ENCODE results near the gene ZNF407.

The ZNF407 gene

GRCh38 chr18:74901362-74902146 is 303.9 kb downstream of the ZNF407 start:
- no peak for TF ChIP-seq CTCF (conservative IDR thresholded peaks at IDR 0.05; ENCODE audit: control insufficient read depth, insufficient read depth, low read depth, low read length)
- no peak overlapping the region for H3K4me3 ChIP-seq (ENCODE audit: control insufficient read depth, low read depth, low read length)
- DNase-seq (ENCODE audit: low read depth) = no peak

GRCh38 chr18:74902147-74902455 is 304.4 kb downstream of the ZNF407 start:
- no peak for TF ChIP-seq CTCF (conservative IDR thresholded peaks at IDR 0.05; ENCODE audit: control insufficient read depth, insufficient read depth, low read depth, low read length)
- no peak for DNase-seq (ENCODE audit: low read depth)
- no peak overlapping the region for H3K4me3 ChIP-seq (ENCODE audit: control insufficient read depth, low read depth, low read length)

- no peak for TF ChIP-seq CTCF (conservative IDR thresholded peaks at IDR 0.05; ENCODE audit: control insufficient read depth, insufficient read depth, low read depth, low read length)
- no peak overlapping the region for H3K4me3 ChIP-seq (ENCODE audit: control insufficient read depth, low read depth, low read length)
- peak; percentile 35 for DNase-seq (ENCODE audit: low read depth)
Measured at GRCh38 chr18:74905247-74905646, 307.6 kb downstream of the ZNF407 start.

GRCh38 chr18:74906184-74906583 is 308.5 kb downstream of the ZNF407 start:
- no peak overlapping the region for H3K4me3 ChIP-seq (ENCODE audit: control insufficient read depth, low read depth, low read length)
- TF ChIP-seq CTCF (conservative IDR thresholded peaks at IDR 0.05; ENCODE audit: control insufficient read depth, insufficient read depth, low read depth, low read length) = no peak
- DNase-seq (ENCODE audit: low read depth) = no peak

- no peak for TF ChIP-seq CTCF (conservative IDR thresholded peaks at IDR 0.05; ENCODE audit: control insufficient read depth, insufficient read depth, low read depth, low read length)
- H3K4me3 ChIP-seq (ENCODE audit: control insufficient read depth, low read depth, low read length) = no peak overlapping the region
- no peak for DNase-seq (ENCODE audit: low read depth)
Measured at GRCh38 chr18:74914052-74914591, 316.5 kb downstream of the ZNF407 start.

- no peak for DNase-seq (ENCODE audit: low read depth)
- H3K4me3 ChIP-seq (ENCODE audit: control insufficient read depth, low read depth, low read length) = no peak overlapping the region
- no peak for TF ChIP-seq CTCF (conservative IDR thresholded peaks at IDR 0.05; ENCODE audit: control insufficient read depth, insufficient read depth, low read depth, low read length)
Measured at GRCh38 chr18:74914648-74915047, 317.0 kb downstream of the ZNF407 start.

All from fibroblast of mammary gland (primary cell).